ENCODE results near the gene DCP1B. TPM values are rescaled to one million over a fixed set of nuclear protein-coding genes. Genes with fewer than 3 reads are reported as not detected.

The DCP1B gene
- total RNA-seq, 1 donor from 2014 or later, result 13.6 TPM

GRCh38 chr12:1932264-1932777 lies 71.9 kb downstream of the DCP1B start:
- Mint-ChIP-seq H3K4me1 (ENCODE audit: unreplicated experiment) (peaks cover 5% of the 10 kb centered on the region), H3K9me3 (ENCODE audit: unreplicated experiment) (no peaks in the 10 kb centered on the region), H3K27me3 (ENCODE audit: unreplicated experiment) (peaks cover 5% of the 10 kb centered on the region), H3K36me3 (ENCODE audit: low read depth, unreplicated experiment) (peaks cover 13% of the 10 kb centered on the region), H3K27ac (ENCODE audit: unreplicated experiment) (no peak overlapping the region), H3K4me3 (ENCODE audit: unreplicated experiment) (no peak overlapping the region)
- no peak for TF ChIP-seq CTCF (IDR thresholded peaks at IDR 0.05; ENCODE audit: unreplicated experiment)
- DNase-seq (ENCODE audit: low spot score), result no peak

GRCh38 chr12:1931642-1932041 lies 72.6 kb downstream of the DCP1B start:
- peaks cover 10% of the 10 kb centered on the region for H3K27me3 Mint-ChIP-seq (ENCODE audit: unreplicated experiment)
- no peak for TF ChIP-seq CTCF (IDR thresholded peaks at IDR 0.05; ENCODE audit: unreplicated experiment)
- H3K36me3 Mint-ChIP-seq (ENCODE audit: low read depth, unreplicated experiment), result peaks cover 8% of the 10 kb centered on the region
- no peak overlapping the region for H3K4me3 Mint-ChIP-seq (ENCODE audit: unreplicated experiment)
- no peak for DNase-seq (ENCODE audit: low spot score)
- peaks cover 9% of the 10 kb centered on the region for H3K4me1 Mint-ChIP-seq (ENCODE audit: unreplicated experiment)
- H3K27ac Mint-ChIP-seq (ENCODE audit: unreplicated experiment), result no peak overlapping the region
- no peaks in the 10 kb centered on the region for H3K9me3 Mint-ChIP-seq (ENCODE audit: unreplicated experiment)

GRCh38 chr12:1930803-1931597 lies 73.3 kb downstream of the DCP1B start:
- peaks cover 9% of the 10 kb centered on the region for H3K4me1 Mint-ChIP-seq (ENCODE audit: unreplicated experiment)
- no peak for DNase-seq (ENCODE audit: low spot score)
- H3K27ac Mint-ChIP-seq (ENCODE audit: unreplicated experiment), result no peak overlapping the region
- H3K9me3 Mint-ChIP-seq (ENCODE audit: unreplicated experiment), result no peaks in the 10 kb centered on the region
- TF ChIP-seq CTCF (IDR thresholded peaks at IDR 0.05; ENCODE audit: unreplicated experiment), result no peak
- H3K27me3 Mint-ChIP-seq (ENCODE audit: unreplicated experiment), result peaks cover 10% of the 10 kb centered on the region
- peaks cover 8% of the 10 kb centered on the region for H3K36me3 Mint-ChIP-seq (ENCODE audit: low read depth, unreplicated experiment)
- H3K4me3 Mint-ChIP-seq (ENCODE audit: unreplicated experiment), result no peak overlapping the region

GRCh38 chr12:1929985-1930802 lies 74.1 kb downstream of the DCP1B start:
- H3K27ac Mint-ChIP-seq (ENCODE audit: unreplicated experiment), result no peak overlapping the region
- H3K27me3 Mint-ChIP-seq (ENCODE audit: unreplicated experiment), result peaks cover 10% of the 10 kb centered on the region
- no peak for DNase-seq (ENCODE audit: low spot score)
- no peak overlapping the region for H3K4me3 Mint-ChIP-seq (ENCODE audit: unreplicated experiment)
- peaks cover 10% of the 10 kb centered on the region for H3K4me1 Mint-ChIP-seq (ENCODE audit: unreplicated experiment)
- no peaks in the 10 kb centered on the region for H3K9me3 Mint-ChIP-seq (ENCODE audit: unreplicated experiment)
- H3K36me3 Mint-ChIP-seq (ENCODE audit: low read depth, unreplicated experiment), result peaks cover 8% of the 10 kb centered on the region
- no peak for TF ChIP-seq CTCF (IDR thresholded peaks at IDR 0.05; ENCODE audit: unreplicated experiment)
